ENCODE data around the gene FGF3. TPM values are rescaled to one million over a fixed set of nuclear protein-coding genes. Genes with fewer than 3 reads are reported as not detected.

The FGF3 gene
- polyA plus RNA-seq, 3 donors = not detected

DNA sequence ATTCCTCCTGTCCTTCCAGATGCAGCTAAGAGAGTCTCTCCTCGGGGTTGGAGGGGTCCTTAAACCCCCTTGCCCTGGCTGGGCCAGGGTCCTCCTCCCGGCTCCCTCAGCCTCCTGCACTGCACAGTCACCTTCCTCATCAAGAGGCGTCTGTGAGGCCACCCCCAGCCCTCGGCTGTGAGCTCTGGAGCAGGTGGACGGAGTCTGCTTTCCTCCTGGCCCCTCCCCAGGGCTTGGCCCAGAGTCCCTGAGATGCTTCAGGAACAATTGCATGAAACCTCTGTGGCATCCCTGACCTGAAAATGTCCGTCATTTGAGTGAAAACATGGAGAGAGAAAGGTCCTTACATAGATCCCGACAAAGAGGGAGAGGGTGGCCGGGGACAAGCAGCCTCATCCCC, 6.7 kb upstream of the FGF3 start:
- DNase-seq (ENCODE audit: low read depth in 3 of 3, low spot score in 2 of 3) = no peak

DNA sequence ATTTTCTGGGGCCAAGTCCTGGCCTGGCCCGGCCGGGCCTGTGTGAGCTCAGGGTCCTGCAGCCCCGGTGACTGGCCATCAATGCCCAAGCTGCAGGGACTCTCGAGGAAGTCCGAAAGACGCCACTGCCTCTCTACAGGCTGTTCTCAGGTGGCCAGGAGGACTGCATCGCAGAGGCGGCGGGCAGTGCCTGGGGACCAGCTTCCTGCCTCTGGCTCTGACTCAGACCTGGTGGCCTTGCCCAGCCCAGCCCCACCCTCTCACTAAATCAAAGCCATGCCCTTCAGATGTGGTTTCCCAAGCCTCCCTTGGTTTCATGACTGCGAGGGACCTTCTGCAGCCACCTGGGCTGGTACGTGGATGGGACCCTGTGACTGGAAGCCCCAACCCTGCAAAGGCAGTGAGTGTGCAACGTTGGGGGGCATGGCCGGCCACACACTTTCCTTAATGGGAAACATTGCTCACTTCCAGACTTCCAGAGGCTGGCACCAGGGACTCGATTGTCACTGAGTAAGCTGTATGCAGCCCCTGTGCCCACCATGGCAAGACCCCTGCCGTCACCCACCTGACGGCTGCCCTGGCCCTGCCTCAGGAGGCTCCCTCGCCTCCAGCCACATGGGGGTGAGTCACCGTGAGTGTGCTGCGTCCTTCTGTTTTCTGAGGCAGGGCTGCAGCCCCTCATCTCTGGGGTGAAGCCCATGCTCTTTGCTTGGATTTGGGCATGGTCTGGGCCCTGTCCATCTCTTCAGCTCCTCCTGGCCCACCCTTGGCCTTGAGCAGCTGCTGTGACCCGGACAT, 6.0 kb upstream of the FGF3 start:
- DNase-seq (ENCODE audit: low read depth in 3 of 3, low spot score in 2 of 3) = no peak

DNA sequence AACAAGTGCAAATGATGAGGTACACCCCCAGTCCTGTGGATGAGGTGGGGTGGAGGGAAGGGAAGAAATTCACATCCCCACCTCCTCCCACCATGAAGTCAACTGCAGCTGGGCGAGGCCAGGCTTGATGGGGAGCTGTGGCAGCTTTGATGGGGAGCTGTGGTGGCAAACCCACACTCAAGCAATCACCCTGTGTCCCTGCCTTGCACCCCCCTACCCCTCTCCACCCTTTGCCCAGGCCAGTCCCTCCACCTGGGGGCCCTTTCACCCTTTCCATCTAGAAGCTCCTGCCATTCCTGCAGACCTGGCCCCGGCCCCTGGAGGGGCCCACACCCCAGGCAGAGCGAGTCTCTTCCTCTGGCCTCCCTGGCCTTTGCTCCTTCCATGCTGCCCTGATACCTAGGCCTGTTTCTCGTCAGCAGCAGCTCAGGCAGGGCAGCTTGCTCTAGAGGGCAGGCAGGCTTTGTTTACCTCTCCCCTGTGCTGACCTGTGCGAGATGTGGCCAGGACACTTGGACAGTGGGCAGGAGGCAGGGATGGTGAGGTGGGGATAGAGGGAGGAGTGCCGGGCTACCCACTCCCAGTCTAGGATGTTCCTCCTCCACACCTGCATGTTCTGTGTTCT, 4.5 kb upstream of the FGF3 start:
- DNase-seq (ENCODE audit: low read depth in 3 of 3, low spot score in 2 of 3) = no peak

DNA sequence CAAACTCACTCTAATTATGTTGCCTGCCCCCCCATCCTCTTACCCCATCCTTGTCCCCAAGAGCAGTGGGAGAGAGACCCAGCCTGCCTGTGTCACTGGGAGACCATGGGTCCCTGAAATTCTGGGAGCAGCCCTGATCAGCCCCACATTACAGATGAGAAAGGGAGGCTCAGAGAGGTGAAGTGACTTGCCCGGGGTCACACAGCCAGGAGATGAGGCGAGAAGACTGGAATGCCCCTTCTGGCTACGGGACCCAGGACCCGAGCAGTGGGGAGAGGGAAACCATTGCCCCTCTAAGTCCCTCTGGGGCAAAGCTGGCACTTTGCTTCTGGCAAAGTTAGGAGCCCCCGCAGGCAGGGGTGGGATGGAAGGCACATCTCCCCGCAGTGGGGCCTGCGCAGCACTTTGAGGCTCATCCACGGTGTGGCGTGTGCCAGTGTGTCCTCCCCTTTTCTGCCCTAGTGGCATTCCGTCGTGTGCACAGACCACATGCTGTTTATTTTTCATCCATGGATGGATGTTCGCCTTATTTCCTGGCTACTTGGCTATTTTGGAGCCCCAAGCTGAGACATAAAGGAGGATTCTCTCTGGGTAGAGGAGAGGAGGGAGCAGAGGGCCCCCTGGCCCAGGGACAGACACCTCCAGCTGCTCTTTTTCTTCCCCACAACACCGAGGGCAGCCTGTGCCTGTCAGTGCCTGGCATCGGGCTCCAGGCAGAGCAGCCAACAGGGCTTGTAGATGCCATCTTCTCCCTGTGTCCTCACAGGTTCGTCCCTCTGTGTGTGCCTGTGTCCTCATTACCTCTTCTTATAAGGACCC, 3.7 kb upstream of the FGF3 start:
- no peak for DNase-seq (ENCODE audit: low read depth in 3 of 3, low spot score in 2 of 3)

DNA sequence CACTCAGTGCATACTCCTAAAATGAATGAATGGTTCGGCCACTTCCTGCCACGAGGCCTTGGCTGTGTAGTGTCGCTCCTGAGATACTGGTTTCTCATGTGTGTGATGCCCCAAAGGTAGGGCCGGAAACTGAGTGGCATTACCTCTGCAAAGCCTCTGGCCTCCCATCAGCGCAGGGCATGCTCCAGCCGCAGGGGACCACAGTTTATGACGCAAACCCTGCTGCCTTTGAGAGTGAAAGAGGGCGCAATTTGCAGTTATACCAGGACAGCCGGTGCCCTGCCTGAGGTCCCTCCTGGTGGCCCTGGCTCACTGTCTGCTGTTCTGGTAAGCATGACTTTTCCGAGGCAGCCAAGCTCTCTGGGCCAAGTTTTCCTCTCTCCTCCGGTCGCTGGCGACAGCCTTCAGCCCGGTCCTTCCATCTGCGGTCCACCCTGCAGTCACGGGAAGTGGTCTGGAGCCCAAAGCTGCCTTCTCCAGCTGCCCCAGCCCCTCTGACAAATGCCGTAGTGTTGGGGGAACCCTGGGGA, 2.4 kb upstream of the FGF3 start:
- no peak for DNase-seq (ENCODE audit: low read depth in 3 of 3, low spot score in 2 of 3)

DNA sequence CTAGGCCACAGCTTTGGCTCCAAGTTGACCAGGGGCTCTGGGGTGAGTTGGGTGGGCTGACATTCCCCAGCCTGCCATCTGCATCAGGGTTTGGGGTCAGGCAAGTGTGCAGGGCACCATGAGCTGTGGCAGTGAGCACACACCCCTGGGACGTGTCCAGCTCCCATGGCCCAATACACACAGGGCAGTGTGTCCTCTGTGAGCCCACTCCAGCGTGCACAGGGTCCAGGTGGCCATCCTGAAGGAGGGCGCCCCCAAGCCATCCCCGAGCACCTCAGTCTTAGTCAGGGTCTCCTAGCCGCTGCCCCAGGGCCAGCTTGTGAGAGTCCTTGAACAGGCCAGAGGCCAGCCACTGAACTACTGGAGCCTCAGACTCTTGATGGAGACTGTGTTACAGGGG, 1.2 kb upstream of the FGF3 start:
- no peak for DNase-seq (ENCODE audit: low read depth in 3 of 3, low spot score in 2 of 3)

DNA sequence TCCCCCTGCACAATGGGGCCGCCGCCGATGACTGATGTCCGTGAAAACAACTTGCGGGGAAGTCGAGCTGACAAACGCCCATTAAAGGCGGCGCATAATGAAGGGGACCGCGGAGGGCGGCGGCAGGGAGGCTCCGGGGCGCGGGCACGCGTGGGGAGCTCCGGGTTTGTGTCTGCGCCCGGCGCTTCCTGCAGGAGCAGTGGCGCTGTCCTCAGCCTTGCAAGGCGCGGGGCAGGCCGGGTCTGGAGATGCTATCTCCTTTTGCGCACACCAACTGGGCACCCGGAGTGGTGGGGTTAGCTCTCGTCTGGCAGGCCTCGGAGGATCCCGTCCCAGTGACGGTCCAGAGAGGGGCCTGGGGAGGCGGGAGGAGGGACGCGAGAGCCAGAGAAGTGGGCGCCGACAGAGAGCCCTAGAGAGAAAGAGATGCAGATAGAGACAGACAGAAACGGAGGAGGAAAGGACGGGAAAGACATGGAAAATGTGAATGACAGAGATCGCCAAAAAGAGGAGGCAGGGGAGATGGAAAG, 390 bp upstream of the FGF3 start:
- no peak for DNase-seq (ENCODE audit: low read depth in 3 of 3, low spot score in 2 of 3)

DNA sequence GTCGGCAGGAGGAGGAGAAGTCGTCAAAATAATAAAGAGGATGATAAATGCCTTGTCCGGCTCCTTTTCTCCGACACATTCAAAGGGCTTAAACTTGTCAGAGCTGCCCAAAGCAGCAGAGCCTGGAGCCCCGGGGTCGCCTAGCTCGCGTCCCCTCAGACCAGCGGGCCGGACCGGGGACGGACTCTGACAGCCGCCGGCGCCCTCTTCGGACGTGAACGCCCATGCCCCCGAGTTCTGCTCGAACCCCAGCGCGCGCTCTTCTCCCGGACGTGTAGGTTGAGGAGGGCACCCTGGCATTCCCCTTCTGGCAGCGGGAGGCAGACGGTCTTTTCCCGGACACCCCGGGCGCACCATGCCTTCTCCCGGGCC, 999 bp downstream of the FGF3 start:
- DNase-seq (ENCODE audit: low read depth in 3 of 3, low spot score in 2 of 3) = no peak

DNA sequence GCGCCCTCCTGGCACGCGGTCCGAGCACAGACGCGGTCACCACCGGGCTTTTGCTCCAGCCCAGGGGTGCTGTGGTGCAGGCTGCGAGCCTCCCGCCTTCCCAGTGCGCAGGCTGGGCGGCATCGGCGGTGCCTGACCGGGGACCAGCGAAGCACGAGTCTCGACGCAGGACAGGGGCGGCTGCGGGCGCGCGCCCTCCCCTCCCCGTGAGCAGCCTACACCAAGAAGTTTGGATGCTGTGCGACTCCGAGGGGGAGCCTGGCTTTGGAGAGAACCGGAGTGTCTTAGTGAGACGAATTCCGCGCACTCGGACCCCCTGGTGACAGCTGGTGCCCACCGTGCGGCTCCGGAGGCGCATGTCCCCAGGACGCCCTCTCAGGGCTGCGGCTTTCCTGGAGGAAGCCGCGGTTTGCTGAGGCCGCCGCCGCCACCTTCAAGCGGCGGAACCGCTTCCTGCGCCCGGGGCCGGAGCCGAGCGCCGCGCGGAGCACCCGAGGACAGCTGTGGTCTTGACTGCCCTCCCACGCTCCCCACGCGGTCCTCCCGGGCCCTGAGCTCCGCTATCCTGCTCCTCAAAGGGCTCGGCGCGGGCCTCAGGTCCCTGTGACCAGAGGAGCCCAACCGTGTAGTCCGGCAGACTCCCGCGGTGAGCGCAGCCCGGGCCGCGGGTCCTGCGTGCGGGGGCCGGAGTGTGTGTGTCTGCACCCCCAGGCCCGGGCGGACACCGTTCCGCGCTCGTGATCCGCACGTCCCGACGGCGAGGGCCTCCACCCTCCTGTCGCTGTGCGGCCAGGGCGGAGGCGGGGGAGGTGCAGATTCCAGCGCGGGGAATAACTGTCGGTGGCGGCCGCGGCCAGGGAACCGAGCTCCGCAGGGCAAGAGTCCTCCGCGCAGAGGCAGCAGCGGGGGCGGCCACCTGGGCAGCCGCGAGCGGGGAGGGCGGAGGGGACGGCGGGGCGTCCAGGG, 1.7 kb downstream of the FGF3 start:
- no peak for DNase-seq (ENCODE audit: low read depth in 3 of 3, low spot score in 2 of 3)

DNA sequence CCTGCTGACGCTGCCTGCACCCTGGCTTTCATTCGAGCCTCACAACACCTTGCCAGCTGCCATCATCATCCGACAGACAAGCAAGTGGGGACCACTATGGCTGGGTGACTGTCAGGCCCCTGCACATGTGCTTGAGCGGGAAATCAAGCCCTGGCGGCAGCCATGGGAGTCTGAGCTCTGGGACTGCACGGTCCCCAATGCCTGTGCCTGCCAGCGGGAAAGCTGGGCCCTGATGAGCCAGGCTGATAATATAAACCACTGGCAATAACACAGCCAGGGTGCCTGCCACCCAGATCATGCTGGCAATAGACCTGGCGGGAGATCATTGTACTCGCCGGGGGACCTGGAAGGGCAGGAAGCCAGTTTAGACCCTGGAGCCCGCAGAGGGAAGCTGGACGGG, 2.5 kb downstream of the FGF3 start:
- DNase-seq (ENCODE audit: low read depth in 3 of 3, low spot score in 2 of 3) = no peak

DNA sequence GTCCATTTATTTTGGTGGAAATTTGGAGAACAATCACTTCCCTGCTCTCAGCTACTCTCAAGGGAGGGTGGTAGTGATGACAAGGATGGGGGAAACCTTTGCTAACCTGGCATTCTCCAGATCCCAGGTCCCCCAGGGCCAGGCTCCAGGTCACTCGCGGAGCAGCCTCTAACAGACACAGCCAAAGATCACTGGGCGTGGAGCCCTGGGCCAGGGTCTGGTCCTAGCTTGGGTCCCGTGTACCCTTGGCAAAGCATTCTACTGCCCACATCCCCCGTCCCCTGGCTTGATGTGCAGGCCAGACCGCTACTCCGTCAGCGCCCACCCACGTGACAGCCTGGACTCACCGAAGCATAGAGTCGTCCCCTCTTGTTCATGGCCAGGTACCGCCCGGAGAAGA, 3.2 kb downstream of the FGF3 start:
- DNase-seq (ENCODE audit: low read depth in 3 of 3, low spot score in 2 of 3) = no peak

DNA sequence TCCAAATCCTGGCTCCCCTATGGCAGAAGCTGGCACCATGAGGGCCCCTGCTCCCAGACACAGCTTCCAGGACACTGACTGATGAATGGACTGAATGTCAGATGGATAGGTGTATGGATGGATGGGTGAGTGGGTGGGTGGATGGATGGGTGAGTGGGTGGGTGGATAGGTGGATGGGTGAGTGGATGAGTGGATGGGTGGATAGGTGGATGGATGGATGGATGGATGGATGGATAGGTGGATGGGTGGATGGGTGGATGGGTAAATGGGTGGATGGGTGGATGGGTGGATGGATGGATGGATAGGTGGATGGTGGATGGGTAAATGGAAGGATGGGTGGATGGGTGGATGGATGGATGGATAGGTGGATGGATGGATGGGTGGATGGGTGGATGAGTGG, 4.3 kb downstream of the FGF3 start:
- DNase-seq (ENCODE audit: low read depth in 3 of 3, low spot score in 2 of 3) = no peak

DNA sequence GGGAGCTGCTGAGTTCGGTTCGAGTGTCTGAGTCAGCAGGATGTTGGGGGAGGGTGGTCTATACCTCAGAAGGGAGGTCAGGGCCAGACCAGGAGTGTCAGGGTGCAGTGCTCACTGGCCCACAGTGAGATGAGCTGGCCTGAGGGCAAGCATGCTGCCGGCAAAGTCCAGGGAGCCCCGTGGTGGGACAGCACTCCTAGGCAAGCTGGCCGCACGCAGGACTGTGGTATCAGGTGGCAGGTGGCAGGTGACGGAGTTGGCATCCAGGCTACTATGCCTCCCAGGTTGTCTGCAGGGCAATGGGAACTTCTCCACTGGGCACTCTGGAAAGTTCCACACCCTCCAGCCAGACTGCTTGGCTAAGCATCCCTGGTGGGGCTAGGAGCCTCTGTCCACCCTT, 4.8 kb downstream of the FGF3 start:
- no peak for DNase-seq (ENCODE audit: low read depth in 3 of 3, low spot score in 2 of 3)

DNA sequence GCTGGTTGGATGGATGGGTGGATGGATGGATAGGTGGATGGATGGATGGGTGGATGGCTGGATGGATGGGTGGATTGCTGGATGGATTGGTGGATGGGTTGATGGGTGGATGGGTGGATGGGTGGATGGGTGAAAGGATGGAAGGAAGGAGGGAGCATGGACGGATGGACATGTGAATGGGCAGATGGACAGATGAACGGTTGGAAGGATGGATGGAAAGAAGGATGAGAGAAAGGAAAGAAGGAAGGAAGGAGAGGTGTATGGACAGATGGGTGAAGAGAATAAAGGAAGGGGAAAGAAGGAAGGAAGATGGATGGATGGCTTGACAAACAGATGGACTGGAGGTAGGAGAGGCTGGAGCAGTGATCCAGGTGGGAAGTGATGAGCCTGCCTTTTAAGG, 5.4 kb downstream of the FGF3 start:
- DNase-seq (ENCODE audit: low read depth in 3 of 3, low spot score in 2 of 3) = no peak

DNA sequence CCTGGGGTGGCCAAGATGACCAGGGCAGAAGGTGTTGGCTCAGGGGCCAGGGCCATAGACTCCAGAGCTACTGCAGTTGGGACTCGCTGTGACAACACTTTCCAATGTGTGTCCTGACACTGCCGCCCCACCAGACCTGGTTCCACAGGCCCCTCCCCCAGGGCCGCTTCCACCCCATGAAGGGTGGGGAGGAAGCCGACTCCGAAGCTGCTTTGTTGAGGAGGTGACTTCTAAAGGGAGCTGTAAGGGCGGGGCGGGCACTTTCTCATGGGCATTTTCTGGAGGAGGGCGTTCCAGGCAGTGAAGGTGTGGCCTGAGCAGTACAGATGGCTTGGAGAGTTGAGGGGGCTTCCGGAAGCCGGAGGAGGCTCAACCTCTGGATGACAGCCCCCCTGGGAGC, 6.3 kb downstream of the FGF3 start:
- DNase-seq (ENCODE audit: low read depth in 3 of 3, low spot score in 2 of 3) = no peak

DNA sequence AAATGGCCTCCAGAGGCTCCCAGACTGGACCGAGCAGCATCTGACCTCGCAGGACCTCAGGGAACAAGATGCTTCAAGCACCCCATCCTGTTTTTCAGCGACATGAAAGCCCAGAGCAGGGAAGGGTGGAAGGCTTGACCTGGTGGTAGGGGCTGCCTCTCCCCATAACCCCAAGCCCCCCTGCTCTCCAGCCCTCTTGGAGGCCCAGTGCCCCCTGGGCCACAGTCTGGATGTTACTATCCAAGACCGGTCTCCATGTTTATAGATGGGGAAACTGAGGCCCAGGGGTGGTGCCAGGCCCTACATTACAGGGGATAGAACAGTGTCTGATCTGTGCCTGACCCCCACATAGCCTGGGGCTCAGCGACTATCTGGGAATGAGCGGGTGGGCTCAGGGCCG, 7.0 kb downstream of the FGF3 start:
- no peak for DNase-seq (ENCODE audit: low read depth in 3 of 3, low spot score in 2 of 3)

DNA sequence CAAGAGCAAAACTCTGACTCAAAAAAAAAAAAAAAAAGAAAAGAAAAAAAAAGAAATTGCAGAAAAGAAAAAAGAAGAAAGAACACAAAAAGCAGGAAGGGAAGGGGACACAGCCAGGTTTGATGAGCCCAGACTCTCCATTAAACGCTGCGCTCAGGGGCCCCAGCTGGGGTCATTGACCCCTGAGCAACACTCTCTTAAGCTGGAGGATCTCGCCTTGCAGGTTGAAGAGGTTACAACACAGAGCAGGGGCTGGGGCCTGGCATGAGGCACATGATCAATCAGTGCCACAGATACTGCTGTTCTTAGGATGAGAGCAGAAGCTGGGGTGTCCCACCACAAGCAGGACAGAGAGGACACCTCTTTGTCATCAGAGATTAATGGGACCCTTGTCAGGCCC, 7.8 kb downstream of the FGF3 start:
- no peak for DNase-seq (ENCODE audit: low read depth in 3 of 3, low spot score in 2 of 3)

DNA sequence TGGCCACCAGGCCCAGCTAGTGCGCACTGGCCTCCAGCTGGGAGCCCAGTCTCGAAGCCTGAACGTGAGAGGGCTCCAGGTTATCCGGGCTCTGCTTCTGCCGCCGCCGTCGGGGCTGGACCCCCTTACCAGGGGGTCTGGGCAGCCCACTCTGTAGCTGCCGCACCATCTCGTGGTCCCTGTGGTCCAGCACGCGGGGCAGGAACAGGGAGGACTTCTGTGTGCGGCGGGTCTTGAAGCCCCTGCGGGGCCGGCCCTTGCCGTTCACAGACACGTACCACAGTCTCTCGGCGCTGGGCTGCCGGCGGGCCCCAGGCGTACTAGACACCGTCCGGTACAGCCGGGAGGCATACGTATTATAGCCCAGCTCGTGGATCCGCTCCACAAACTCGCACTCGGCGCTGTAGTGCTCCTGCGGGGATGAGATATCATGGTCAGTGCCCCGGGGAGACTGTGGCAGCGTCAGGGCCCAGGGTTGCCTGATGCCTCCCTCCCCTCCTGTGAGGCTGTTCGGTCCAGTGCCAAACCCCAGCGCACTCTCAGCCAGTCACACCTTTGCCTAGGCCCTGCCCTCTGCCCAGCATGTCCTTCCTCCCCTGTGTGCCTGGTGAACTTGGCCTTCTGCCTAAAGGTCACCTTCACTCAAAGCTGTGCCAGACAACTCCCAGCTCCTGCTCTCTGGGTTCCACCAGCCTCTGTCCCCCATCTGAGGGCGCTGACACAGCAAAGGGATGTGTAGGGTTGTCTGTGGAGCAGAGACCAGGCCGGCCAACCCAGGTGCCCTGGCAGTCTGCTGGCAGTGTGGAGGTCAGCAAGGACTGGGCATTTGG, 8.7 kb downstream of the FGF3 start:
- DNase-seq (ENCODE audit: low read depth in 3 of 3, low spot score in 2 of 3) = no peak

DNA sequence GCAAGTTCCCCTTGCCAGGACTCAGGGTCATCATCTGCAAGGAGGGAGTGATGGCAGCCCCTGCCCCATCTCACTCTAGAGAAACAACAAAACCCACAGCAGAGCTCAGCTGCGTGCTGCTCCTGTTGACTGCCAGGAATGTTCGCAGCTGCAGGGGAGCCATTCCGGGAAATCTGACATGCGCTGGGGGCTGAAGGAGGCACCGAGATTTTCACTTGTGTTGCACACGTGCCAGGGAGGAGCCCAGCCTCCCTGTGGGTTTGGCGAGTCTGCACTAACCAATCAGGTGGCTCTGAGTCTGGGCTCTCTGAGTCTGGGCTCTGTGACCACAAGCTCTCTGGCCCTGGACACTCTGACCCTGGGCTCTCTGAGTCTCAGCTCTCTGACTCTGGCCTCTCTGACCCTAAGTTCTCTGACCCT, 10.5 kb downstream of the FGF3 start:
- DNase-seq (ENCODE audit: low read depth in 3 of 3, low spot score in 2 of 3) = no peak

Data from right renal cortex interstitium (tissue), 3 donors.